Keratinocyte (primary cell): Measurements from ENCODE around the gene NXPH4. TPM values are rescaled to one million over a fixed set of nuclear protein-coding genes. Genes with fewer than 3 reads are reported as not detected.

Experiments used
- DNase-seq: peaks from one replicate; pipeline ENCODE4 v3.0.0-alpha.2; 2011; ENCODE audit warnings: low read depth, missing footprints, low spot score
- FAIRE-seq: peaks from 2 replicates; lab custom pipeline; 2011; peaks lifted over from hg19 to GRCh38; lab: Jason Lieb, UNC
- H2AFZ ChIP-seq: 2 replicates; pipeline ENCODE4 v1.6.0; 2012; ENCODE audit warnings: low read length, control low read depth, inconsistent platforms; ENCODE audit not compliant: control insufficient read depth
- H3K27ac ChIP-seq: 2 replicates; pipeline ENCODE4 v1.5.1; 2011; ENCODE audit warnings: low read length; ENCODE audit not compliant: control insufficient read depth, insufficient read depth
- H3K27me3 ChIP-seq: 3 replicates; pipeline ENCODE4 v1.6.0; 2011; ENCODE audit warnings: low read length; ENCODE audit not compliant: control insufficient read depth, insufficient read depth; ENCODE audit errors: extremely low read depth
- H3K36me3 ChIP-seq, 2 experiments: 2 replicates in 1 of 2; 3 replicates in 1 of 2; pipeline ENCODE4 v1.5.1; 2011; ENCODE audit warnings: low read length in 2 of 2, mild to moderate bottlenecking in 1 of 2; ENCODE audit not compliant: control insufficient read depth in 2 of 2, insufficient read depth in 2 of 2; ENCODE audit errors: extremely low read depth in 1 of 2
- H3K4me1 ChIP-seq: 3 replicates; pipeline ENCODE4 v1.5.1; 2011; ENCODE audit warnings: low read length; ENCODE audit not compliant: control insufficient read depth, insufficient read depth; ENCODE audit errors: extremely low read depth
- H3K4me2 ChIP-seq: 3 replicates; pipeline ENCODE4 v1.6.0; 2011; ENCODE audit warnings: low read depth, low read length; ENCODE audit not compliant: control insufficient read depth, insufficient read depth; ENCODE audit errors: extremely low read depth
- H3K4me3 ChIP-seq, 3 experiments: fragments of 200-600 bp in 1 of 3; sonication (generic) in 1 of 3; 2 replicates in 2 of 3; 3 replicates in 1 of 3; pipeline ENCODE4 v1.5.1; 2011 to 2016; ENCODE audit warnings: low read length in 3 of 3, mild to moderate bottlenecking in 3 of 3, control low read depth in 2 of 3, inconsistent platforms in 1 of 3, low read depth in 1 of 3, mixed read lengths in 1 of 3, mixed run types in 1 of 3, moderate library complexity in 1 of 3; ENCODE audit not compliant: control insufficient read depth in 2 of 3, insufficient read depth in 2 of 3; ENCODE audit errors: extremely low read depth in 1 of 3
- H3K79me2 ChIP-seq: 2 replicates; pipeline ENCODE4 v1.6.0; 2012; ENCODE audit warnings: low read length; ENCODE audit not compliant: control insufficient read depth, insufficient read depth
- H3K9ac ChIP-seq: 3 replicates; pipeline ENCODE4 v1.6.0; 2011; ENCODE audit warnings: low read length; ENCODE audit not compliant: control insufficient read depth, insufficient read depth; ENCODE audit errors: extremely low read depth
- H3K9me1 ChIP-seq: 3 replicates; pipeline ENCODE4 v1.6.0; 2011; ENCODE audit warnings: low read length; ENCODE audit not compliant: control insufficient read depth, insufficient read depth; ENCODE audit errors: extremely low read depth
- H3K9me3 ChIP-seq: 2 replicates; pipeline ENCODE4 v1.5.1; 2012; ENCODE audit warnings: low read depth, low read length; ENCODE audit not compliant: control insufficient read depth
- H4K20me1 ChIP-seq: 3 replicates; pipeline ENCODE4 v1.6.0; 2011; ENCODE audit warnings: low read length; ENCODE audit not compliant: control insufficient read depth, insufficient read depth; ENCODE audit errors: extremely low read depth
- CTCF ChIP-seq, 3 experiments: IDR thresholded peaks in 1 of 3; conservative IDR thresholded peaks in 1 of 3; optimal IDR thresholded peaks in 1 of 3; 2 replicates in 2 of 3; 3 replicates in 1 of 3; pipeline versions ENCODE3 to v1.5.1; 2011; ENCODE audit warnings: low read length in 3 of 3, mild to moderate bottlenecking in 3 of 3, moderate library complexity in 2 of 3, control low read depth in 1 of 3, inconsistent platforms in 1 of 3; ENCODE audit not compliant: insufficient read depth in 2 of 3; ENCODE audit errors: extremely low read depth in 1 of 3
- EZH2 ChIP-seq: IDR thresholded peaks from one replicate; pipeline ENCODE4 v1.6.1; 2012; ENCODE audit warnings: inconsistent platforms, mild to moderate bottlenecking, low read length, moderate library complexity
- dilution Hi-C: fragments of 300-500 bp; cut with MboI; formaldehyde crosslinking; loops from one replicate; pipeline ENCODE4 v1.7.0; 2020; ENCODE audit warnings: low sequenced_read_pairs; ENCODE audit not compliant: extremely low pct_ligation_motif_present
- polyA plus RNA-seq, 5 experiments: library from polyadenylated mRNA; depleted of rRNA in 3 of 5; stranded (reverse) in 3 of 5; stranded (forward) in 1 of 5; unstranded in 1 of 5; fragments of >200 nt; gene quantifications; 1 replicate in 1 of 5; 2 replicates in 3 of 5; 3 replicates in 1 of 5; pipeline versions ENCODE4 v1.2.1 to v1.2.3, GENCODE V29; 2011 to 2012; ENCODE audit warnings: missing spikeins in 2 of 5, low read depth in 1 of 5, low replicate concordance in 1 of 5

NXPH4 gene
- polyA plus RNA-seq, 1 donor (not counting 4 experiments of a cell fraction or from before 2014, with no cell fraction given) = 0.97 TPM

DNA sequence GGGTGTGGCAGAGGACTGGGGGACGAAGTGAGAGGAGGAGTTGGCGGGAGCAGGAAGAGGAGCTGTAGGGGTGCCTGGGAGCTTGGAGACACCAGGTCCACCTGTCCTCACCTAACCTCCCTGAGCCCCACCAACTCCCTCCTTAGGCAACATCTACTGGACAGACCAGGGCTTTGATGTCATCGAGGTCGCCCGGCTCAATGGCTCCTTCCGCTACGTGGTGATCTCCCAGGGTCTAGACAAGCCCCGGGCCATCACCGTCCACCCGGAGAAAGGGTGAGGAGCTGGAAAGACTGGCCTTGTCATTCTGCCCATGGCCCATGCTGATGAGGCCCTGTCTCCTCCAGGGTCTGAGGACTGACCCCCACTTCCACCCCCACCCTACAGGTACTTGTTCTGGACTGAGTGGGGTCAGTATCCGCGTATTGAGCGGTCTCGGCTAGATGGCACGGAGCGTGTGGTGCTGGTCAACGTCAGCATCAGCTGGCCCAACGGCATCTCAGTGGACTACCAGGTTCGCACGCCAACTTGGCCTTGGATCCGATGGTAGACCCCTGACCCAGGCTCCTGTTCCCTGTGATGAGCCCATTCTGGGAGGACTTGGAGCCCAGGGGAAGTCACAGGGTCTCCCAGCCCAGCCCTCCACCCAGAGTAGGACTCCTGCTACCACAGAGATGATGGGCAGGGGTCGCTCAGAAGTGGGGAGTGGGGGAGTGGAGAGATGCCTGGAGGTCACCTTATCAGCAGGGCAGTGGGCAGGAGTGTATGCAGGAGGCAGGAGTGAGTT lies 32.5 kb upstream of the NXPH4 start:
- H3K79me2 ChIP-seq = no peaks in the 10 kb centered on the region

GRCh38 chr12:57185403-57185802 lies 31.2 kb upstream of the NXPH4 start:
- H3K4me2 ChIP-seq = no peak overlapping the region
- no peak overlapping the region for H2AFZ ChIP-seq
- FAIRE-seq = no peak
- H3K4me1 ChIP-seq = peaks cover 9% of the 10 kb centered on the region
- no peak overlapping the region for H3K9ac ChIP-seq
- H3K4me3 ChIP-seq = no peak overlapping the region
- dilution Hi-C loops = no loop called here
- no peak overlapping the region for H3K27ac ChIP-seq
- no peaks in the 10 kb centered on the region for H3K9me1 ChIP-seq
- no peaks in the 10 kb centered on the region for H3K9me3 ChIP-seq
- no peak for DNase-seq
- no peaks in the 10 kb centered on the region for H3K27me3 ChIP-seq
- no peaks in the 10 kb centered on the region for H3K79me2 ChIP-seq
- H4K20me1 ChIP-seq = no peaks in the 10 kb centered on the region
- TF ChIP-seq CTCF (optimal IDR thresholded peaks at IDR 0.05 in 1 of 3, IDR thresholded peaks at IDR 0.05 in 1 of 3, conservative IDR thresholded peaks at IDR 0.05 in 1 of 3; ENCODE audit: extremely low read depth in 1 of 3, insufficient read depth in 2 of 3, low read length in 3 of 3) = no peak
- no peak for TF ChIP-seq EZH2
- H3K36me3 ChIP-seq = peaks cover 0 to 26% of the 10 kb centered on the region in 2 experiments

More for the DNA sequence above, 32.5 kb upstream of the NXPH4 start:
- FAIRE-seq (no peak), DNase-seq (no peak)
- no peak overlapping the region for H3K4me3 ChIP-seq
- no peak overlapping the region for H3K27ac ChIP-seq
- H3K9me1 ChIP-seq = no peaks in the 10 kb centered on the region
- dilution Hi-C loops = no loop called here
- H3K27me3 ChIP-seq = no peaks in the 10 kb centered on the region
- H3K36me3 ChIP-seq = peaks cover 0 to 27% of the 10 kb centered on the region in 2 experiments
- H3K9me3 ChIP-seq = no peaks in the 10 kb centered on the region
- no peak overlapping the region for H2AFZ ChIP-seq
- TF ChIP-seq EZH2 (no peak), CTCF (optimal IDR thresholded peaks at IDR 0.05 in 1 of 3, IDR thresholded peaks at IDR 0.05 in 1 of 3, conservative IDR thresholded peaks at IDR 0.05 in 1 of 3; ENCODE audit: extremely low read depth in 1 of 3, insufficient read depth in 2 of 3, low read length in 3 of 3) (no peak)
- no peaks in the 10 kb centered on the region for H4K20me1 ChIP-seq
- peaks cover 9% of the 10 kb centered on the region for H3K4me1 ChIP-seq
- no peak overlapping the region for H3K4me2 ChIP-seq
- no peak overlapping the region for H3K9ac ChIP-seq
